ENCODE measurements around the gene CHD2.

Gene CHD2

DNA sequence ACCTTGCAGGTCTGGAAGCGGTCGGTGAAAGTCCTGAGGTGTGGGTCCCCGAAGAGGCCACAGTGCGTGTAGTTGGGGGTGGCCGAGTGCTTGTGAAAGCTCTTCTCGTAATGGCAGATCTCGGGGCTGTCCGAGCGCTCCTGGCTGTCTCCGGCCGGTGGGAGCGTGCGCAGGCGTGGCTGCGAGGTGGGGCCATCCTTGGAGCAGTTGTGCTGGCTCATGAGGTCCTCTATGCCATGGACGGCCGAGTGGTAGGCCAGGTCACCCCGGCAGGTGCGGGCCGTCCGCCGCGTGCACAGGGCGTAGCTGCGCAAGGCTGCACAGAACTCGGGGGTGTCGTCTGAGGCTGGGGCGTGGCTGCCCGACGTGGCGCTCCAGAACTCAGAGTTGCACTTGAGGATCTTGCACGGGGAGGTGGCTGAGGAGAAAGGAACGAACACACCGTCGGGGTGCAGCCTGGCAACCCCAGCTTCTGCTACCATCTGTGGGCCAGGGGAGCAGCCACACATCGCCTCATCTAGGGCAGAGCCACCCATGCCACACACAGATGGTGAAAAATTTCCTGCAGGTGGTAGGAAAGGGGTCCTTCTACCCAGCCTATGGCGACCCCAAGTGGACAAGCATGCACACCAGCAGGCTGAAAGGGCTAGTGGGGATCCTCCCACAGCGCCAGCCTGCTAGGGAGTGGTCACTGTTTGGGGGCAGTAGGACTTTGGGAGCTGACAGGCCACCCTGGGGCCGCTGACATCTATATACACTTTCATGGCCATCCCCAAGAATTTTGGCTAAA is 152.2 kb downstream of the CHD2 start:
- ChIA-PET CTCF (interaction anchor here (0.7 kb wide), 1 partner anchor 623 kb away, joined by 3 read pairs; no protein-coding TSS in a partner anchor), POLR2A (ENCODE audit: low non-redundant PET) (no interaction called here)
- TF ChIP-seq, protein P1, sequence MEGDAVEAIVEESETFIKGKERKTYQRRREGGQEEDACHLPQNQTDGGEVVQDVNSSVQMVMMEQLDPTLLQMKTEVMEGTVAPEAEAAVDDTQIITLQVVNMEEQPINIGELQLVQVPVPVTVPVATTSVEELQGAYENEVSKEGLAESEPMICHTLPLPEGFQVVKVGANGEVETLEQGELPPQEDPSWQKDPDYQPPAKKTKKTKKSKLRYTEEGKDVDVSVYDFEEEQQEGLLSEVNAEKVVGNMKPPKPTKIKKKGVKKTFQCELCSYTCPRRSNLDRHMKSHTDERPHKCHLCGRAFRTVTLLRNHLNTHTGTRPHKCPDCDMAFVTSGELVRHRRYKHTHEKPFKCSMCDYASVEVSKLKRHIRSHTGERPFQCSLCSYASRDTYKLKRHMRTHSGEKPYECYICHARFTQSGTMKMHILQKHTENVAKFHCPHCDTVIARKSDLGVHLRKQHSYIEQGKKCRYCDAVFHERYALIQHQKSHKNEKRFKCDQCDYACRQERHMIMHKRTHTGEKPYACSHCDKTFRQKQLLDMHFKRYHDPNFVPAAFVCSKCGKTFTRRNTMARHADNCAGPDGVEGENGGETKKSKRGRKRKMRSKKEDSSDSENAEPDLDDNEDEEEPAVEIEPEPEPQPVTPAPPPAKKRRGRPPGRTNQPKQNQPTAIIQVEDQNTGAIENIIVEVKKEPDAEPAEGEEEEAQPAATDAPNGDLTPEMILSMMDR (conservative IDR thresholded peaks at IDR 0.05; ENCODE audit: low read depth), result no peak
- no peak overlapping the region for H3K27ac ChIP-seq
- DNase-seq (ENCODE audit: low spot score), result no peak

DNA sequence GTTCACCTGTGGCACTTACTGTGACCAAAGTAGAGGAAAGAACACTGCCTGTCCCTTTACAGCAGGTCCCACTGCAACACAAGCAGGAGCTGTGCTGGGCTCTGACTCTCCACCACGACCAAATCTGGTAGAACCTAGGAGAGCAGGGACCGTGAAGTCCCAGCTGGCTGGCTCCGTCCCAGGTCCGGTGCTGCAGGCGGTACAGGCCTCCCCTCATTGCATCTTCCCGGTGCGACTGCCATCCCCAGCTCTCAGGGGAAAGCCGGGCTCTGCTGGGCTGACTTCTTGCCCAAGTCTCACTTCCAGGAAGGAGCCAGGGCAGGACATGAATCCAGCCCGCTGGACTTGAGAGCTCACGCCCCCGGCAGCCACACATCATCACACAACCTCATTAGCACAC is 155.1 kb downstream of the CHD2 start:
- DNase-seq (ENCODE audit: low spot score), result no peak
- ChIA-PET POLR2A (ENCODE audit: low non-redundant PET) (no interaction called here), CTCF (interaction anchor here (0.6 kb wide), 2 partner anchors 86 to 829 kb away, joined by 3 read pairs; no protein-coding TSS in a partner anchor)
- TF ChIP-seq, protein P1 (conservative IDR thresholded peaks at IDR 0.05; ENCODE audit: low read depth), result no peak
- H3K27ac ChIP-seq, result no peak overlapping the region

DNA sequence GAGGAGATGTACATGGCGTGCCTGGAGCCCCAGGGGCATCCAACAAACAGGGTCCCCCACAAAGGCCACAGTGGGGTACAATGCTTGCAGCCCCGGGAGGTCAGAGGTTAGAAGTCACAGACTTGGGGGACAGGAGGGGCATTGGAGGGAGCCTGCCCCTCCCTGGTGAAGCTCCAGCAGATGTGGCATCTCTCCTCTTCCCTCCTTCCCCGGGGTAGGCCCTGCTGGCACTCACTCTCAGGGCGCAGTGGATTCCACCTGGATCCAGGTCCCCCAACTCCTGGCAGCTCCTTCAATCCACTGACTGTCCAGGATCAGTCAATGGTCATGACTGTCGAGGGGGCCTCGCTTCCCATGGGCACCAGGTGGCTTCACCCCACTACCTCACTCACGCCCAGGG is 156.7 kb downstream of the CHD2 start:
- POLR2A ChIA-PET (ENCODE audit: low non-redundant PET), result no interaction called here
- CTCF ChIA-PET, result no interaction called here
- DNase-seq (ENCODE audit: low spot score), result no peak
- H3K27ac ChIP-seq, result no peak overlapping the region
- TF ChIP-seq, protein P1 (conservative IDR thresholded peaks at IDR 0.05; ENCODE audit: low read depth), result no peak

DNA sequence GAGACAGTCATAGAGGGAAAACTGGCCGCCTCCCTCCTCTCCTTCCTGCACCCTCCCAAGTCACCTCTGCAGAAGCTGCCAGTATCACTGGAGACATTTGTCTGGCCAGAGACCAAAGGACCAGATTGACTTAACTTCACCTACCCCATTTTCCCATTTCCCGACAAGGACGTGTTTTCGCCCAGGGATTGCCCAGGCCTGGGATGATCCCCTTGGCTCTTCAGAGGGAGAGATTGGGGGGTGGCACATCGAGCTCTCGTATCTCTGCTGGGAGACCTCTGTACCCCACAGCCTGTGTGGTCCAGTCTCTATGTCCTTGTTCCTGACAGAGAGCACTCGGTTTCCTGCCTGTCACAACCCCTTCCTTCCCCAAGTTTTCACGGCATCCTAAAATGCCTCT is 157.5 kb downstream of the CHD2 start:
- POLR2A ChIA-PET (ENCODE audit: low non-redundant PET), result no interaction called here
- CTCF ChIA-PET, result no interaction called here
- TF ChIP-seq, protein P1 (conservative IDR thresholded peaks at IDR 0.05; ENCODE audit: low read depth), result no peak
- no peak overlapping the region for H3K27ac ChIP-seq
- no peak for DNase-seq (ENCODE audit: low spot score)

DNA sequence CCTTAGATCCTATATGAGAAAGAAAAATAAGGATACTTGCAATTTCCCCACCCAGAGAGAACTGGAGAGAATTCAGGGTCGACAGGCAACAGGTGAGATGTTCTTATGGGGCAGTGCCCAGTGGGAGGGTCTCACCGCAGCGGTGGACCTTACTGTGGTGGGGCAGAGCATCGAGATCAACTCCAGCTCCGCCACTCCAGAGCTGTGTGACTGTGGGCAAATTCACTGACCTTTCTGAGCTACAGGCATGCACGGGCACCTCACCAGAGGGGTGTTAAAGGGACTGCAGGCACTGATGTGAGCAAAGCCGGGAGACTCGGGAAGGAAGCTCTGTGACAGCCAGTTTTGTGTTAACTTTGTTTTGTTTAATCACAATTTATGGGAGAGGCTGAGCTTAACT is 158.0 kb downstream of the CHD2 start:
- TF ChIP-seq, protein P1 (conservative IDR thresholded peaks at IDR 0.05; ENCODE audit: low read depth), result no peak
- no peak for DNase-seq (ENCODE audit: low spot score)
- CTCF ChIA-PET, result no interaction called here

DNA sequence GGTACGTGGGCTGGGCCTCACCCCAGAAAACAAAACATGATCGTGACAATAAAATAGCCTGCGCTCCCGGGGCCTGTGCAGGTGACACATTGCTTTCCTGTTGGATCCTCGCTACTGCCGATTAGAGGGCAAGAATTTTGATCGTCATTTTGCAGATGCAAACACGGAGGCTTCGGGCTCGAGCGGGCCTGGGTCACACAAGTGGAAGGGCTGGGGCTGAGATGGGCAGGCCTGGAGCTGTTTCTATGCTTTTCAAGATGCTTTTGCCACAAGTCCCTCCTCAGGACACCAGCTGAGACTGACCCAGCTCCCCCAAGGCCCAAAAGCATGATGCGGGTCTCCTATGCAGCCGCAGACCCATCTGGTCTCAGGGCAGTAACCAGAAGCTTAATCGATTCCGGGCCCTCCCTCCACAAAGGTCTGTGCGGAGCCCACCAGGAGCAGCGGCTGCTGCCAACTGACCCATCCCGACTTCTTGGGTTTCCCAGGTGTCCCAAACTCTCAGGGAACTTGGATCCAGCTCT is 158.8 kb downstream of the CHD2 start:
- no peak overlapping the region for H3K27ac ChIP-seq
- no peak for DNase-seq (ENCODE audit: low spot score)
- CTCF ChIA-PET, result interaction anchor here (1.2 kb wide), 1 partner anchor 8 kb away, joined by 3 read pairs; no protein-coding TSS in a partner anchor
- POLR2A ChIA-PET (ENCODE audit: low non-redundant PET), result no interaction called here
- TF ChIP-seq, protein P1 (conservative IDR thresholded peaks at IDR 0.05; ENCODE audit: low read depth), result no peak

More for the DNA sequence above, 158.0 kb downstream of the CHD2 start:
- H3K27ac ChIP-seq, result no peak overlapping the region
- POLR2A ChIA-PET (ENCODE audit: low non-redundant PET), result no interaction called here

All from RWPE1 (cell line).